ENCODE measurements around the gene FAAP20. TPM values are rescaled to one million over a fixed set of nuclear protein-coding genes. Genes with fewer than 3 reads are reported as not detected.

The FAAP20 gene
- total and polyA plus RNA-seq, 2 of the 8 experiments (the other 6 are each of a cell fraction or from before 2014, with no cell fraction given) = 58.4 to 99.8 TPM

- no peaks in the 10 kb centered on the region for H3K36me3 ChIP-seq (ENCODE audit: control insufficient read depth in 2 of 4, insufficient read depth in 4 of 4, low read length in 3 of 4)
- peak overlapping the region; percentile 53; the same call in 1 of the 2 replicates for H2BK15ac ChIP-seq (ENCODE audit: low read length)
- peaks cover 59 to 81% of the 10 kb centered on the region in 2 experiments for H3K79me2 ChIP-seq (ENCODE audit: control insufficient read depth in 1 of 2, insufficient read depth in 2 of 2, low read length in 2 of 2)
- no peak overlapping the region for H3K23ac ChIP-seq (ENCODE audit: insufficient read length)
- H3K4me1 ChIP-seq (replicated peaks in 1 of 4; ENCODE audit: control insufficient read depth in 3 of 4, insufficient read depth in 4 of 4, low read length in 3 of 4) = peaks cover 0 to 44% (median 23%) of the 10 kb centered on the region in 4 experiments; a peak in 6 of 7 replicates
- H2AK5ac ChIP-seq (ENCODE audit: low read depth, low read length) = no peak overlapping the region
- peak overlapping the region; percentile 16 for H3K56ac ChIP-seq (replicated peaks; ENCODE audit: insufficient read length, low read depth, low read length)
- peak overlapping the region; percentile 57; the same call in 1 of the 2 replicates for H4K8ac ChIP-seq (ENCODE audit: extremely low read depth, insufficient read depth, low read length)
- H3K9me3 ChIP-seq (ENCODE audit: insufficient read depth in 2 of 2, low read depth in 1 of 2, low read length in 1 of 2) = no peaks in the 10 kb centered on the region
- no peak overlapping the region for H4K91ac ChIP-seq (replicated peaks; ENCODE audit: insufficient read length, low read length)
- peak overlapping the region; percentile 78 to 96 for H3K4me2 ChIP-seq (ENCODE audit: insufficient read depth in 1 of 2, low read depth in 2 of 2, low read length in 2 of 2)
- ChIA-PET CTCF (ENCODE audit: partially characterized antibody) (interaction anchor here (0.6 to 3.0 kb wide), 7 partner anchors 10 to 150 kb away, joined by 3 to 13 read pairs (median 4); partner anchors contain the start of gene FAAP20), POLR2A (ENCODE audit: partially characterized antibody) (interaction anchor here (1.0 to 4.3 kb wide), 8 partner anchors 11 to 452 kb away, joined by 3 to 19 read pairs (median 4); no protein-coding TSS in a partner anchor)
- no peak overlapping the region for H3K4ac ChIP-seq (replicated peaks; ENCODE audit: insufficient read length, low read depth, low read length)
- peaks cover 56 to 62% of the 10 kb centered on the region in 2 experiments for H4K20me1 ChIP-seq (replicated peaks in 1 of 2; ENCODE audit: control insufficient read depth in 1 of 2, insufficient read depth in 2 of 2, low read length in 2 of 2)
- no peak overlapping the region for H2AFZ ChIP-seq (ENCODE audit: low read length)
- no peak overlapping the region for H3K14ac ChIP-seq (ENCODE audit: insufficient read length)
- peak overlapping the region; percentile 10 to 72 (median 26); a peak in 5 of 8 replicates for H3K4me3 ChIP-seq (ENCODE audit: extremely low read depth in 1 of 4, insufficient read depth in 2 of 4, low read depth in 3 of 4, low read length in 4 of 4)
- H3K79me1 ChIP-seq (ENCODE audit: low read depth, low read length) = peaks cover 15% of the 10 kb centered on the region
- no peaks in the 10 kb centered on the region for H3K27me3 ChIP-seq (replicated peaks in 1 of 4; ENCODE audit: control insufficient read depth in 3 of 4, extremely low read depth in 1 of 4, insufficient read depth in 3 of 4, low read length in 3 of 4)
- DNase-seq (ENCODE audit: low read depth in 1 of 2, low spot score in 2 of 2) (peak in 1 of 2 experiments; percentile 79), FAIRE-seq (peak; percentile 7)
- no peak overlapping the region for H3K27ac ChIP-seq (ENCODE audit: low read depth, low read length)
- H3K18ac ChIP-seq (ENCODE audit: extremely low read depth, low read length) = no peak overlapping the region; the same call in 1 of the 2 replicates
- peak overlapping the region; percentile 22 for H2BK120ac ChIP-seq (replicated peaks; ENCODE audit: low read depth, low read length)
- H4K5ac ChIP-seq (ENCODE audit: insufficient read length, low read depth, low read length) = peak overlapping the region; percentile 15
- H3K9ac ChIP-seq (replicated peaks in 1 of 4; ENCODE audit: extremely low read depth in 1 of 4, low read depth in 3 of 4, low read length in 3 of 4) = no peak overlapping the region
- 0 out of 2 replicates have a peak overlapping the region, but pooled peaks have one; percentile 39 for H2BK12ac ChIP-seq (ENCODE audit: low read depth, low read length)
- H3K23me2 ChIP-seq (ENCODE audit: low read depth, low read length) = peaks cover 25% of the 10 kb centered on the region
- peak overlapping the region; percentile 75; the same call in 1 of the 2 replicates for H2BK5ac ChIP-seq (ENCODE audit: low read depth, low read length)
- whole genome bisulfite sequencing, 2 experiments (ENCODE audit: extremely low coverage in 1 of 2, insufficient coverage in 1 of 2, insufficient read length in 1 of 2, insufficient replicate concordance in 2 of 2, low coverage in 1 of 2, low lambda C conversion rate in 2 of 2, missing lambda C conversion rate in 1 of 2) = 66% methylated on average over 26 of the region's 26 CpGs; no CpG with 5 or more reads in 1 of the 2 experiments
- H2BK20ac ChIP-seq (ENCODE audit: low read length) = no peak overlapping the region
- TF ChIP-seq POU5F1 (IDR thresholded peaks at IDR 0.05; ENCODE audit: low read depth, low read length) (no peak), SP2 (IDR thresholded peaks at IDR 0.05; ENCODE audit: low read length) (no peak), TBP (IDR thresholded peaks at IDR 0.05; ENCODE audit: low read depth, low read length) (no peak), POLR2AphosphoS5 (IDR thresholded peaks at IDR 0.05; ENCODE audit: low read depth, low read length) (no peak), BRCA1 (IDR thresholded peaks at IDR 0.05; ENCODE audit: low read depth, low read length) (no peak), ASH2L (IDR thresholded peaks at IDR 0.05; ENCODE audit: low read length) (no peak), CEBPB (IDR thresholded peaks at IDR 0.05; ENCODE audit: low read depth, low read length) (no peak), JUND (IDR thresholded peaks at IDR 0.05; ENCODE audit: low read length) (no peak), SP4 (IDR thresholded peaks at IDR 0.05; ENCODE audit: low read length) (no peak), RNF2 (IDR thresholded peaks at IDR 0.05; ENCODE audit: borderline replicate concordance, low read depth, low read length, missing control alignments, poor library complexity, severe bottlenecking) (no peak), USF2 (IDR thresholded peaks at IDR 0.05; ENCODE audit: low read length) (no peak), KDM1A (IDR thresholded peaks at IDR 0.05; ENCODE audit: borderline replicate concordance, low read length) (no peak)
These were observed 37.1 kb upstream of the FAAP20 start for GRCh38 chr1:2231532-2232254.

Data from H1 (cell line).